ENCODE results near the gene NDUFA3. TPM values are rescaled to one million over a fixed set of nuclear protein-coding genes. Genes with fewer than 3 reads are reported as not detected.

The NDUFA3 gene
- total and polyA plus RNA-seq, 5 donors from 2014 or later: 65.7 to 577 (median 424) TPM

- H3K4me1 ChIP-seq (ENCODE audit: control insufficient read depth, insufficient read depth, low read length, poor library complexity, severe bottlenecking): no peaks in the 10 kb centered on the region
- Mint-ChIP-seq H3K4me3 (no peak overlapping the region), H3K4me1 (peaks cover 0 to 8% (median 4%) of the 10 kb centered on the region in 4 donors), H3K27me3 (no peaks in the 10 kb centered on the region), H3K27ac (peak overlapping the region in 2 of 3 donors; percentile 15 to 82), H3K36me3 (peaks cover 42% of the 10 kb centered on the region), H3K9me3 (no peaks in the 10 kb centered on the region)
- peaks cover 90% of the 10 kb centered on the region for H3K36me3 ChIP-seq (ENCODE audit: control insufficient read depth, insufficient read depth, low read length)
- DNase-seq (no peak), ATAC-seq (ENCODE audit: low read depth in 2 of 2) (no peak)
- no peak overlapping the region for H3K4me3 ChIP-seq (ENCODE audit: low read depth, low read length)
- H3K9me3 ChIP-seq (ENCODE audit: control insufficient read depth in 2 of 2, low read length in 2 of 2): no peaks in the 10 kb centered on the region
- H3K27me3 ChIP-seq (ENCODE audit: control insufficient read depth, insufficient read depth, low read length): no peaks in the 10 kb centered on the region
- H3K27ac ChIP-seq (ENCODE audit: insufficient read depth, low read length, poor library complexity, severe bottlenecking): no peak overlapping the region
These were observed 45.0 kb downstream of the NDUFA3 start for GRCh38 chr19:54147676-54148075.

DNA sequence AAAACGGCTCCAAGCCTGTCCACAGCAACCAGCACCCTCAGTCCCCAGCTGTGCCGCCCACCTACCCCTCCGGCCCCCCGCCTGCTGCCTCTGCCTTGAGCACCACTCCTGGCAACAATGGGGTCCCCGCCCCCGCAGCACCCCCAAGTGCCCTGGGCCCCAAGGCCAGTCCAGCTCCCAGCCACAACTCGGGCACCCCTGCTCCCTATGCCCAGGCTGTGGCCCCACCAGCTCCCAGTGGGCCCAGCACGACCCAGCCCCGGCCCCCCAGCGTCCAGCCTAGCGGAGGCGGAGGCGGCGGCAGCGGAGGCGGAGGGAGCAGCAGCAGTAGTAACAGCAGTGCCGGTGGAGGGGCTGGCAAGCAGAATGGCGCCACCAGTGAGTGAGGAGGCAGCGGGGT is 45.5 kb downstream of the NDUFA3 start:
- Histone ChIP-seq H3K4me1 (ENCODE audit: control insufficient read depth, insufficient read depth, low read length, poor library complexity, severe bottlenecking) (no peaks in the 10 kb centered on the region), H3K27ac (ENCODE audit: insufficient read depth, low read length, poor library complexity, severe bottlenecking) (no peak overlapping the region), H3K9me3 (ENCODE audit: control insufficient read depth in 2 of 2, low read length in 2 of 2) (no peaks in the 10 kb centered on the region), H3K4me3 (ENCODE audit: low read depth, low read length) (no peak overlapping the region), H3K36me3 (ENCODE audit: control insufficient read depth, insufficient read depth, low read length) (peaks cover 91% of the 10 kb centered on the region), H3K27me3 (ENCODE audit: control insufficient read depth, insufficient read depth, low read length) (no peaks in the 10 kb centered on the region)
- Mint-ChIP-seq H3K4me3 (no peak overlapping the region), H3K27ac (peak overlapping the region in 1 of 3 donors; percentile 82), H3K4me1 (peaks cover 0 to 8% (median 4%) of the 10 kb centered on the region in 4 donors), H3K9me3 (no peaks in the 10 kb centered on the region), H3K36me3 (peaks cover 40% of the 10 kb centered on the region), H3K27me3 (no peaks in the 10 kb centered on the region)
- no peak for ATAC-seq (ENCODE audit: low read depth in 2 of 2)
- no peak for DNase-seq

GRCh38 chr19:54149021-54149812 is 46.6 kb downstream of the NDUFA3 start:
- Mint-ChIP-seq H3K4me1 (peaks cover 0 to 14% (median 7%) of the 10 kb centered on the region in 4 donors), H3K9me3 (peaks cover 0 to 2% (median 0%) of the 10 kb centered on the region in 7 donors), H3K27ac (peak overlapping the region in 1 of 3 donors; percentile 31), H3K4me3 (no peak overlapping the region), H3K36me3 (peaks cover 35% of the 10 kb centered on the region), H3K27me3 (no peaks in the 10 kb centered on the region)
- Histone ChIP-seq H3K27ac (ENCODE audit: insufficient read depth, low read length, poor library complexity, severe bottlenecking) (no peak overlapping the region), H3K4me1 (ENCODE audit: control insufficient read depth, insufficient read depth, low read length, poor library complexity, severe bottlenecking) (peaks cover 4% of the 10 kb centered on the region), H3K36me3 (ENCODE audit: control insufficient read depth, insufficient read depth, low read length) (peaks cover 91% of the 10 kb centered on the region), H3K27me3 (ENCODE audit: control insufficient read depth, insufficient read depth, low read length) (no peaks in the 10 kb centered on the region), H3K9me3 (ENCODE audit: control insufficient read depth in 2 of 2, low read length in 2 of 2) (no peaks in the 10 kb centered on the region), H3K4me3 (ENCODE audit: low read depth, low read length) (no peak overlapping the region)
- no peak for ATAC-seq (ENCODE audit: low read depth in 2 of 2)
- no peak for DNase-seq

GRCh38 chr19:54151362-54152035 is 48.8 kb downstream of the NDUFA3 start:
- Histone ChIP-seq H3K36me3 (ENCODE audit: control insufficient read depth, insufficient read depth, low read length) (peaks cover 89% of the 10 kb centered on the region), H3K4me3 (ENCODE audit: low read depth, low read length) (no peak overlapping the region), H3K9me3 (ENCODE audit: control insufficient read depth in 2 of 2, low read length in 2 of 2) (no peaks in the 10 kb centered on the region), H3K27ac (ENCODE audit: insufficient read depth, low read length, poor library complexity, severe bottlenecking) (no peak overlapping the region), H3K27me3 (ENCODE audit: control insufficient read depth, insufficient read depth, low read length) (no peaks in the 10 kb centered on the region), H3K4me1 (ENCODE audit: control insufficient read depth, insufficient read depth, low read length, poor library complexity, severe bottlenecking) (peaks cover 19% of the 10 kb centered on the region)
- H3K36me3 Mint-ChIP-seq: peaks cover 36% of the 10 kb centered on the region
- H3K9me3 Mint-ChIP-seq: peaks cover 0 to 2% (median 0%) of the 10 kb centered on the region in 7 donors
- H3K27me3 Mint-ChIP-seq: no peaks in the 10 kb centered on the region
- H3K27ac Mint-ChIP-seq: no peak overlapping the region
- H3K4me3 Mint-ChIP-seq: peak overlapping the region in 1 of 4 donors; percentile 63
- DNase-seq: no peak
- ATAC-seq (ENCODE audit: low read depth in 2 of 2): no peak
- H3K4me1 Mint-ChIP-seq: peaks cover 0 to 32% (median 12%) of the 10 kb centered on the region in 4 donors

DNA sequence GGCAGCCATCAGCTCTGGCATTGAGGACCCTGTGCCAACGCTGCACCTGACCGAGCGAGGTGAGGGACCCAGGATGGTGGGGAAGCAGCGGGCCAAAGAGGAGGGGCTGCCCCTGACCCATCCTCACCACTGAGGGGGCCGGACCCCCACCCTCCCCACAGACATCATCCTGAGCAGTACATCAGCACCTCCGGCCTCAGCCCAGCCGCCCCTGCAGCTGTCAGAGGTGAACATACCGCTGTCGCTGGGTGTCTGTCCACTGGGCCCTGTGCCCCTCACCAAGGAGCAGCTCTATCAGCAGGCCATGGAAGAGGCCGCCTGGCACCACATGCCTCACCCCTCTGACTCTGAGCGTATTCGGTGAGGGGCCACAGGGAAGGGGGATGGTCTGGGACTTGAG is 49.6 kb downstream of the NDUFA3 start:
- H3K9me3 Mint-ChIP-seq: peaks cover 0 to 2% (median 0%) of the 10 kb centered on the region in 7 donors
- no peaks in the 10 kb centered on the region for H3K27me3 ChIP-seq (ENCODE audit: control insufficient read depth, insufficient read depth, low read length)
- H3K36me3 Mint-ChIP-seq: peaks cover 34% of the 10 kb centered on the region
- H3K27me3 Mint-ChIP-seq: no peaks in the 10 kb centered on the region
- peaks cover 89% of the 10 kb centered on the region for H3K36me3 ChIP-seq (ENCODE audit: control insufficient read depth, insufficient read depth, low read length)
- no peak for DNase-seq
- H3K4me1 Mint-ChIP-seq: peaks cover 0 to 39% (median 14%) of the 10 kb centered on the region in 4 donors
- no peak overlapping the region for H3K27ac ChIP-seq (ENCODE audit: insufficient read depth, low read length, poor library complexity, severe bottlenecking)
- no peaks in the 10 kb centered on the region for H3K9me3 ChIP-seq (ENCODE audit: control insufficient read depth in 2 of 2, low read length in 2 of 2)
- no peak overlapping the region for H3K4me3 Mint-ChIP-seq
- H3K4me3 ChIP-seq (ENCODE audit: low read depth, low read length): no peak overlapping the region
- H3K4me1 ChIP-seq (ENCODE audit: control insufficient read depth, insufficient read depth, low read length, poor library complexity, severe bottlenecking): peaks cover 19% of the 10 kb centered on the region
- H3K27ac Mint-ChIP-seq: no peak overlapping the region
- ATAC-seq (ENCODE audit: low read depth in 2 of 2): no peak

DNA sequence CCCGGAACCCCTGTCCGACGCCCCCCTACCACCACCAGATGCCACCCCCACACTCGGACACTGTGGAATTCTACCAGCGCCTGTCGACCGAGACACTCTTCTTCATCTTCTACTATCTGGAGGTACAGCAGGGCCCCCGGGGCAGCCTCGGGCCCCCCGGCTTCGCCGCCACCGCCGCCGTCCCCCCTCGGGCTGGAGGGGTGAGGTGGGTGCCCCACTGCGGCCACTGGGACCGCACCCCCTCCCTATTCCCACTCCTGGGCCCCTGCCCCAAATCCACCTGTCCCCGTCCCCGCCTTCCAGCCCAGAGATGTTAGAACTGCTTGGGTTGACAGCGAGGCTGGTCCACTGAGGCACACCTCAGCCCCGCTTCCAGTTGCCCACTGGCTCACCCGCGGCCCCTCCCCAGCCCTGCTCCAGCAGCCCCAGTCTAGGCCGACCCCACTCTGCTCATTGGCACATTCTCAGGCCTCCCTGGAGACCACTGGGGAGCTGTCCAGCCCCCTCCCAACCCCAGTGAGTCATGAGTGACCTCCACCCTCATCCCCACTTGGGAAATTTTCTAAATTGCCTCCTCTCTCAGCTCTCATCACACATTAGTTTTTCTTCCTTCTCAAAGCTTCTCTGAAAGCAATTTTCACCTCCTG is 50.3 kb downstream of the NDUFA3 start:
- H3K27ac ChIP-seq (ENCODE audit: insufficient read depth, low read length, poor library complexity, severe bottlenecking): no peak overlapping the region
- H3K27me3 Mint-ChIP-seq: no peaks in the 10 kb centered on the region
- H3K4me3 Mint-ChIP-seq: no peak overlapping the region
- H3K36me3 ChIP-seq (ENCODE audit: control insufficient read depth, insufficient read depth, low read length): peaks cover 90% of the 10 kb centered on the region
- no peaks in the 10 kb centered on the region for H3K27me3 ChIP-seq (ENCODE audit: control insufficient read depth, insufficient read depth, low read length)
- peaks cover 0 to 39% (median 14%) of the 10 kb centered on the region in 4 donors for H3K4me1 Mint-ChIP-seq
- no peak overlapping the region for H3K4me3 ChIP-seq (ENCODE audit: low read depth, low read length)
- peaks cover 23% of the 10 kb centered on the region for H3K4me1 ChIP-seq (ENCODE audit: control insufficient read depth, insufficient read depth, low read length, poor library complexity, severe bottlenecking)
- H3K9me3 Mint-ChIP-seq: peaks cover 0 to 2% (median 0%) of the 10 kb centered on the region in 7 donors
- no peak overlapping the region for H3K27ac Mint-ChIP-seq
- DNase-seq (no peak), ATAC-seq (ENCODE audit: low read depth in 2 of 2) (no peak)
- H3K9me3 ChIP-seq (ENCODE audit: control insufficient read depth in 2 of 2, low read length in 2 of 2): no peaks in the 10 kb centered on the region
- peaks cover 34% of the 10 kb centered on the region for H3K36me3 Mint-ChIP-seq

DNA sequence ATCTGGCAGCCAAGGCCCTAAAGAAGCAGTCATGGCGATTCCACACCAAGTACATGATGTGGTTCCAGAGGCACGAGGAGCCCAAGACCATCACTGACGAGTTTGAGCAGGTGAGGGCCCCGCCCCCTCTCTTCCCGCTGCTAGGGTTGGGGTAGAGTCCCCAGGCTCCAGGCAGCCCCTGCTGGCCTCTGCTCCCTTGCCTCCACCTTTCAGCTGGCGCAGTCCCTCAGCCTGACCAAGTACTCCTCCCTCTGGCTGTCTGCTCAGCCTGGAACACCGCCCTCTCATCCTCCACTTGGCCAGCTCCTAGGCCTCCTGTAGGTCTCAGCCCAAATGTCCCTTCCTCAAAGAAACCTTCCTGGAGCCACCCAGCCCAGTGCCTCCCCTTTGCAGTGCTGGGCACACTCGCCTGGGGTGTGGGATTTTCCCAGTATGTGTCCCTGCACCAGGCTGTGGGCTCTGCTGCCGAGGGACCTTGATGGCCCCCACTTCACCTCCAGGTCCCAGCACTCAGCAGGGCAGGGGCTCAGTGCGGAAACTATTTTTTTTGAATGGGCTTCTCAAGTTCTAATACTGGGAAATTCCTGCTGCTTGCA is 51.2 kb downstream of the NDUFA3 start:
- Mint-ChIP-seq H3K27me3 (no peaks in the 10 kb centered on the region), H3K9me3 (peaks cover 0 to 2% (median 0%) of the 10 kb centered on the region in 7 donors), H3K36me3 (peaks cover 34% of the 10 kb centered on the region), H3K4me3 (peak overlapping the region in 1 of 4 donors; percentile 86), H3K4me1 (peaks cover 0 to 48% (median 17%) of the 10 kb centered on the region in 4 donors), H3K27ac (peak overlapping the region; percentile 46 to 86 (median 66))
- DNase-seq: no peak
- Histone ChIP-seq H3K27ac (ENCODE audit: insufficient read depth, low read length, poor library complexity, severe bottlenecking) (no peak overlapping the region), H3K27me3 (ENCODE audit: control insufficient read depth, insufficient read depth, low read length) (no peaks in the 10 kb centered on the region), H3K36me3 (ENCODE audit: control insufficient read depth, insufficient read depth, low read length) (peaks cover 91% of the 10 kb centered on the region), H3K4me3 (ENCODE audit: low read depth, low read length) (no peak overlapping the region), H3K4me1 (ENCODE audit: control insufficient read depth, insufficient read depth, low read length, poor library complexity, severe bottlenecking) (peaks cover 32% of the 10 kb centered on the region), H3K9me3 (ENCODE audit: control insufficient read depth in 2 of 2, low read length in 2 of 2) (no peaks in the 10 kb centered on the region)
- no peak for ATAC-seq (ENCODE audit: low read depth in 2 of 2)
